Measurements from ENCODE around the gene NFIA. TPM values are rescaled to one million over a fixed set of nuclear protein-coding genes. Genes with fewer than 3 reads are reported as not detected.
A peak's percentile ranks its signal among the peaks of the same experiment; 100 is the strongest.
"Not testable (repeated sequence)": the region's sequence is repeated elsewhere in the genome, so short reads cannot be mapped to it uniquely, and the experiment has no call there.

Gene NFIA
- total RNA-seq, 4 donors from 2014 or later: 134 to 183 (median 148) TPM

- Histone ChIP-seq H3K9me3 (no peaks in the 10 kb centered on the region), H3K27ac (replicated peaks in 1 of 4) (peak overlapping the region; percentile 93 to 99 (median 98)), H3K36me3 (no peaks in the 10 kb centered on the region), H3K4me1 (peaks cover 29 to 62% (median 62%) of the 10 kb centered on the region in 4 donors), H3K4me3 (peak overlapping the region; percentile 64 to 76 (median 74)), H3K27me3 (no peaks in the 10 kb centered on the region)
- no peak for DNase-seq (ENCODE audit: extremely low spot score)
- TF ChIP-seq POLR2A (IDR thresholded peaks at IDR 0.05; ENCODE audit: low read depth) (no peak), EP300 (IDR thresholded peaks at IDR 0.05) (no peak), CTCF (IDR thresholded peaks at IDR 0.05) (no peak), POLR2AphosphoS5 (IDR thresholded peaks at IDR 0.05) (peak; percentile 58 to 62)
- intact Hi-C loops (cut with DNase I): loop anchor here (2.0 to 10.0 kb wide), 3 partner anchors 24 to 198 kb away; no protein-coding TSS in a partner anchor
- WGBS: 3% methylated on average over 44 of the region's 50 CpGs
These were observed 25.6 kb upstream of the NFIA start for GRCh38 chr1:61056573-61057439.

GRCh38 chr1:61058483-61059245, 23.7 kb upstream of the NFIA start:
- H3K4me3 ChIP-seq: no peak overlapping the region
- TF ChIP-seq EP300 (IDR thresholded peaks at IDR 0.05) (no peak), POLR2A (IDR thresholded peaks at IDR 0.05; ENCODE audit: low read depth) (no peak), POLR2AphosphoS5 (IDR thresholded peaks at IDR 0.05) (peak in 1 of 2 donors; percentile 33), CTCF (IDR thresholded peaks at IDR 0.05) (no peak)
- H3K27ac ChIP-seq (replicated peaks in 1 of 4): no peak overlapping the region
- no peaks in the 10 kb centered on the region for H3K27me3 ChIP-seq
- intact Hi-C loops (cut with DNase I): loop anchor here (10.0 kb wide), 2 partner anchors 126 to 196 kb away; no protein-coding TSS in a partner anchor
- peaks cover 15 to 48% (median 43%) of the 10 kb centered on the region in 4 donors for H3K4me1 ChIP-seq
- 92% methylated on average over 3 of the region's 3 CpGs for WGBS
- DNase-seq (ENCODE audit: extremely low spot score): no peak
- no peaks in the 10 kb centered on the region for H3K36me3 ChIP-seq
- H3K9me3 ChIP-seq: no peaks in the 10 kb centered on the region

- intact Hi-C loops (cut with DNase I); DNase-seq (ENCODE audit: extremely low spot score); H3K9me3 ChIP-seq; H3K36me3 ChIP-seq; H3K4me3 ChIP-seq; H3K27me3 ChIP-seq; H3K27ac ChIP-seq (replicated peaks in 1 of 4): not testable (repeated sequence)
- WGBS: 87% methylated on average over 3 of the region's 4 CpGs
- peaks cover 0 to 19% (median 14%) of the 10 kb centered on the region in 4 donors for H3K4me1 ChIP-seq
These were observed 20.8 kb upstream of the NFIA start for GRCh38 chr1:61061601-61062000.

- Histone ChIP-seq H3K27me3 (no peaks in the 10 kb centered on the region), H3K36me3 (no peaks in the 10 kb centered on the region), H3K4me3 (no peak overlapping the region), H3K4me1 (peaks cover 0 to 3% (median 0%) of the 10 kb centered on the region in 4 donors), H3K27ac (replicated peaks in 1 of 4) (no peak overlapping the region), H3K9me3 (no peaks in the 10 kb centered on the region)
- DNase-seq (ENCODE audit: extremely low spot score): no peak
- intact Hi-C loops (cut with DNase I): no loop called here
- 85% methylated on average over 1 of the region's 1 CpG for WGBS
- TF ChIP-seq POLR2AphosphoS5 (IDR thresholded peaks at IDR 0.05): no peak
These were observed 17.7 kb upstream of the NFIA start for GRCh38 chr1:61064673-61065072.

- intact Hi-C loops (cut with DNase I): no loop called here
- Histone ChIP-seq H3K27me3 (no peaks in the 10 kb centered on the region), H3K27ac (replicated peaks in 1 of 4) (no peak overlapping the region), H3K4me3 (no peak overlapping the region), H3K4me1 (peaks cover 0 to under 1% (median 0%) of the 10 kb centered on the region in 4 donors), H3K36me3 (no peaks in the 10 kb centered on the region), H3K9me3 (no peaks in the 10 kb centered on the region)
- no peak for DNase-seq (ENCODE audit: extremely low spot score)
- WGBS: 95% methylated on average over 4 of the region's 4 CpGs
- TF ChIP-seq EP300 (IDR thresholded peaks at IDR 0.05) (no peak), POLR2A (IDR thresholded peaks at IDR 0.05; ENCODE audit: low read depth) (no peak), POLR2AphosphoS5 (IDR thresholded peaks at IDR 0.05) (no peak), CTCF (IDR thresholded peaks at IDR 0.05) (no peak)
These were observed 14.8 kb upstream of the NFIA start for GRCh38 chr1:61067446-61068019.

All from esophagus muscularis mucosa (tissue), 4 donors.